Fibroblast of gingiva (primary cell): ENCODE results near the gene BCAS3.

ENCODE experiments used
- DNase-seq: peaks from one replicate; pipeline ENCODE4 v3.0.0-alpha.2; 2011; ENCODE audit warnings: low read depth

The BCAS3 gene

DNA sequence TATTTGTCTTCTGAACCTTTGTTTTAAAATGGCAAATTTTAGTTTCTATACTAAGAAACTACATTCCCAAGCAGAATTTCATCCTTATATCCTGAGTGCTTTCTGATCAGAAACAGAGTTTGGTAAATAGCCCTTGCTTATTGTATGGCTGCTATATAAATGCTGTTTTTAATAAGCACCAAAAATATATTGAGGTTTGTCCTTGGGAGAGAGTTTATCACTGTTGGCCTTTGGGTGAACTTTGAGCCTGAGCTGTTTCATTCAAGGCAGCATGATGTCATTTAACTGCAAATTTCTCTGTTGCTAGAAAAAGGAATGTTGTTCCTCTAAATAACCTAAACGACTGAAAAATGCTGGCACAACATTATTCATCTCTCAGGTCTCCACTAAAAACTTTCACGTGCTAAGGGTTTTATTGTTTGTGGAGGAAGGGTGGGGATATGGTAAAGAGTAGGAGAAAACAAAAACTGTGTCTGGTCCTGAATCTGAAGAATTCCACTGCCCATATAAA lies 387.7 kb downstream of the BCAS3 start:
- no peak for DNase-seq

DNA sequence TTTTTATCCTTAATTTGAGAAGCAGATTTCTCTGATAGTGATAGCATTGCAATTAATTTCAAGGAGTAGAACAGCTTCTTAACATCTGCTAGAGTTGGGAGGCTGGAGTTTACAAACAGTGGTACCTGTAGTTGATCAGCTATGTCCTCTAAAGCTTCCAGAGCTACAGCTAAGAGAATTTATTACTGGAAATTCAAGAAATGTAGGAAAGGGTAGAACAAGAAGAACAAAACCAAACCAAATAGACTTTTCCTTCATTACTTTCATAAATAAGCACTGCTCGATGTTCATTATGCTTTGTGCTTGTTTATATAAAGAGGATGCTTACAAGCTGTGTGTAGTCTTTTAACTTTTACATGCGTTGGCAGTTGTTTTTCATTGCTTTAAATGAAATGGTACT lies 388.4 kb downstream of the BCAS3 start:
- DNase-seq: no peak

DNA sequence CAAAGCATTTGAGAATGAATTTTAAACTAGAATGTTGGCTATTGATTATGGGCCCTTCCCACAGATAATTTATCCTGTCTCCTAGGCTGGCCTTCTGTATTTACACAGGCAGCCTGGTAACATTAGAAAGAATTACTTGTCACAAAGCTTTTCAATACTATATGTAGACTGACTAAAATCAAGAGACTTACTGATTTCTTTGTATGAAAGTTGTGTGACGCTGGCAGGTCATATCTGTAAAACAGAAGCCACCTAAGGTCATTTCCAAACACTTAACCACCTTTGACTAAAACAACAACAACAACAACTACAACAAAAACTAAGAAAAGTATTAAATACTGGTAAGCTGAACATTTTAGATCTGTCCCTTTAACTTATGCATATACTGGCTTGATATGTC lies 393.0 kb downstream of the BCAS3 start:
- no peak for DNase-seq

DNA sequence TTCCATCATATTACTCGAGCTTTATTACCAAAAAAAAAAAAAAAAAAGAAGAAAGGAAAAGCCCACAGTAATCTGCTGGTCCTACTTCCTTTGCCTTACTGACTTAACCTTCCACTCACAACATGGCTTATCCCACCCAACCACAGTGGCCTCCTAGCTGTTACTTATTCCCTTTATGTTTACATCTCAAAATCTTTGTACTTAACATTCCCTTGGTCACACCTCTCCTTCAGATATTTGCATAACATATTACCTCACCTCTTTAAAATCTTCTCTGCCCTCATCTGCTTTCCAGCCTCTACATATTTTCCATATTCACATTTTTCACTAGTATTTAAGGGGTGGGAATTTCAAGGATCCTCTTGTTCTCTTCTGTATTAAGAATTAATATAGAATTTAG lies 395.0 kb downstream of the BCAS3 start:
- no peak for DNase-seq

DNA sequence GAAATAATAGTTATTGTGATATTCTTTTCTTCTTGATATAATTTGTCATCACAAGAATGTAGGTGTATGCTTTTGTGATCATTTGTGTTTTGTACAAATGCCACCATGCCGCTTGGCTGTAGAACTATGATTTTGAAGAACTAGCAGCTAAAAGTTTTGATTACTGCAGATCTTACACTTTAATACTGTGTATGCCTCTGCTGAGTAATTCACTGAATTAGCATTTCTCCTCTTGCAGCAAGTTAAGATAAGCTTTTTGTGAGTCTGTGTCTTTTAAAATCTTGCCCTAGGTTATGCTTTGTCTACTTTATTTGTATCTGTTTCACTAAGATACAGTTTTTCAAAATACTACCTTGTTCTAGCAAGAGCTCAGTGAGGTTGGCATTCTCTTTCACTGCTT lies 395.5 kb downstream of the BCAS3 start:
- no peak for DNase-seq

DNA sequence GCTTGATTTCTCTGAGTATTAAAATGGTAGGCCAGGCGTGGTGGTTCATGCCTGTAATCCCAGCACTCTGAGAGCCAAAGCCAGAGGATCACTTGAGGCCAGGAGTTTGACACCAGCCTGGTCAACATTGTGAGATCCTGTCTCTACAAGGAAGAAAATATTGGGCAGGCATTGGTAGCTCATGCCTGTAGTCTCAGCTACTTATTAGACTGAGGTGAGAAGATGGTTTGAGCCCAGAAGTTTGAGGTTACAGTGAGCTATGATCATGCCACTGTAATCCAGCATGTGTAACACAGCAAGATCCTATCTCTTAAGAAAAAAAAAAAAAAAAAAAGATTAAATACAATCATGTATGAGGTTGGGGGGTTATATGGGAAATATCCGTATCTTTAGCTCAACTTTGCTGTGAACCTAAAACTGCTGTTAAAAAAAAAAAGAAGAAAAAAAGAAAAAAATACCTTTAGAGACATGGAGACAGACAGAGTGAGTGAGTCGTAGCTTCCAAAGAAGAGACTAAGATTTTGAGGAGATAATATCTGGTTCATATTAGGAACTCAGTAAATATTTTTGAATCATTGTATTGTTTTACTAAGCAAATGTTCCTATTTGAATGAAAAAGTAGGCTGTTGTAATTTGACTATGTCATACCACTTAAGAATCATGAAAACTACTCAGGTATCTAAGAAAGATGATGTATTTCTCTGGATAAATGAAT lies 396.3 kb downstream of the BCAS3 start:
- no peak for DNase-seq

DNA sequence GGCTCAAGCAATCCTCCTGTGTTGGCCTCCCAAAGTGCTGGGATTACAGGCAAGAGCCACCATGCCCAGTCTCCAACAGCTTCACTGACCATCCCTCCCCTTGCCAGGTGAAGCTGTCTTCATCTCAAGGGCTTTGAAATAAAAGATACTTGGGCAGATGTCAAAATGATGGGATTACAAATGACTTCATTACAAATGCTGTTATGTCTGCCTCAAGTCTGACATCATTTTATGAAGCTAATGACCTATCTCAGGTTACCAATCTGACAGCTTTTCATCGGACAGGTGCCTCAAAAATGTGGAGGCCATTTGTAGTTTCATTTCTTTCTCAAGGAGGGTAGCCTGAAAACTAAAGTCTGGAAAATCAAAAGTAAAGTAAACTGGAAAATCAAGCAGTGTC lies 398.3 kb downstream of the BCAS3 start:
- DNase-seq: no peak

DNA sequence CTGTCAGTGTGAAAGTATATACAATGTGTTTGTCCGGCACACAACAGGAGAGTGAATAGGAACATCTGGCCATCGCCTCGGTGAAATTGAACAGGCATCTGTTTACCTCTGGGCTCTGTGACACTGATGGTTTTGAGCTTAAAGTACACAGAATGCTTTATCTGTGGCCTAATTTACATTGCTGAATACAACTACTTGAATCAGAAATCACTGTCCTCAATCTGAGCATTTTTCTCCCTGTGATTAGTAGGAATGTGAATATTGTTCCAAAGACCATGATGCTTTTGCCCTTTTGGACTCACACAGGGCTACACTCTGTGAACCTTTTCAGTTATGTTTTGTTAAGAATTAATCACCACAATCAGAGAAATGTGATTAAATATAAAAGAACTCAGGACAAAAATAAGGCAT lies 399.0 kb downstream of the BCAS3 start:
- peak; percentile 64 for DNase-seq

DNA sequence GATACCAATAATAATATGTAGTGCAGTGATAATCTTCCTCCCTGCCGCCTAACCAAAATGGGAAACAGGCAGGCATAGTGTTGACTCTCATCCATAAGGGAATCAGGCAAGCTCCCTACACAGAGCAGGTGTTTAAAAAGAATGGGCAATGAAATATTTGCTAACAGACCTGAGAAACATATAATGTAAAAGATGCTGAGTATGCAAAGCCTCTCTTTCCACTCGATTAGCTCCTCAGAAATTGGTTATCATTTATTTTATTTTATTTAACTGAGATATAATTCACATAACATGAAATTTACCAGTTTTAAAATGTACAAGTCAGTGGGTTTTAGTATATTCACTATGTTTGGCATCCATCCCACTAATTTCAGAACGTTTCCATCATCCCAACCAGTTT lies 404.3 kb downstream of the BCAS3 start:
- no peak for DNase-seq

DNA sequence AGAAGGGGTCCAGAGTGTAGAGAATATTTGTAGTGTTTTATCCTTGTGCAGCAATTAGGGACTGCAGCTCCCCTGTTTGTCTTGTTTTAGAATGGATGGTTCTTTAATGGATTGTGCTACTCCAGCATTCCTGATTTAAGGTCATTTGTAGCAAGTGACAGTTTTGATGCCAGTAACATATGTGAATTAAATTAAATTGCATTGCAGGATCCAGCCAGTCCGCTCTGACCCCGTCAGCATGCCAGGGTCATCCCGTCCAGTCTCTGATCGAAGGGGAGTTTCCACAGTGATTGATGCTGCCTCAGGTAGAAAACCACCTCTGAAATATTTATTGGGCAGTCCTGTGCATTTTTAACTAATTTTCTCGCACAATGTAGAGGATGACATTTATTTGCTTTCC lies 406.6 kb downstream of the BCAS3 start:
- no peak for DNase-seq

DNA sequence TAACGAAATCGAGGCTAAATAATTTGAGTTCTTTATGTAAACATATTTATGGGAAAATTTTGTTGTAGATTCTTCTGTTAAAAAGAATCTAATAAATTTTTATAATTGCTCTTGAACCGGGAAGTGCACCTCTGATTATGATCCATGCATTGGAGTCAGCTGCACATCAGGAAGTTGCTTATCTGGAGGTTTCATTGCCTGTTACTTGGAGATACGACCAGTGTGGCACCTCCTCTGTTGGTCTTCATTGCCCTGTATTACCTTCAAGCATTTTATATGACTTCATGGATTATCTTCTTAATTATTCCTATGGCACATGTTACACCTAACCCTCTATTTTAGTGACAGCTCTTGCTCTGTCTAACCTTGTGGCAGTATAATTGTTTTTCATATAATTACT lies 409.4 kb downstream of the BCAS3 start:
- DNase-seq: no peak

DNA sequence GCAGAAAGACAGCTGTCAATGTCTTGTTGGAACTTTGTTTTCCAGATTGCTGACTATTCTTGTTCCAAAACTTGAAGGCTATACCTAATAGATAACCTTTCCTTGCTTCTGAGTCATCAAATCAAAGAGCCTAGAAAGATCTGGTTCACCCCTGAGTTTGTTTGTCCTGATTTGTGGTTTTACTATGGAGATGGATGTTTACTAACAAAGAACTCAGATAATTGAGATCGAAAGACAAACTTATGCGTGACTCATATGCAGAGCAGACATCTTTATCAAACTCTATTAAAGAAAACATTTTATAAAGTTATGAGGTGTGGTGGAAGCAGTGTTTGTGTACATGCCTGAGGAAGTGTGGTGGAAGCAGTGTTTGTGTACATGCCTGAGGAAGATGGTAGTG lies 410.9 kb downstream of the BCAS3 start:
- no peak for DNase-seq

DNA sequence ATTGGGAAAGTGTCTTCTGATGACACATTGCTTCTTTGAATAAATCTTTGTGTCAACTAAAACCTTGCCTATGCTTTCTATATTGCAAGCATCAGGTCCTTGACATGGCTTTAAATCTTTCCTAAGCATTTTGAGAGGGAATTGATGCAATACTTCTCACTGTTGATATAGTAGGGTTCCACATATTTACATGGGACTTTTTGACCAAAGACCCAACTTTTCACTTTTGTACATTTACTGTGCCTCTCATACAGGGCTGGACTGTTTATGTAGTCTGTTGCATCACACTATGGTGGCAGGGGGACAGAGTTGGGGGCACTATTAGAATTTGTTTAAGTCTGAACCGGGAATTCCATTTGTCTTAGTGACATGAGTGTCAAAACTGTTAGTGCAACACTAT lies 413.4 kb downstream of the BCAS3 start:
- no peak for DNase-seq

DNA sequence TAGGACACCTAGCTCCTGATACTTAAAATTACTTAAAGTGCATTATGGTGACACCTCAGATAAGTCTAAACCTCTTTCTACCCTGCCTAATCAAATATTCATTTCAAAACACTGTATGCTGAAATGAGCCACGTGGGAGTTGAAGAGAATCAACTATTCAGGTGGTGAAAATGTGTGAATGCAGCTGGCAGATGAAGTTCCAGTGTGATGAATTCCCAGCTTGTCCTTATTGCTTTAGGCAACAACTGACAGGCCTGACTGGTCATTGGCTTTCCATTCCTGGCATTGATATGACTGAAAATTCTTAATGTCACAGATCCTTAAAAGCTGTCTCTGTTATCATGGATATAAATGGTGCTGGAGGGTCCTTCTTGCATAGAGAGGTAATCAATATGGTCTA lies 420.1 kb downstream of the BCAS3 start:
- DNase-seq: no peak

DNA sequence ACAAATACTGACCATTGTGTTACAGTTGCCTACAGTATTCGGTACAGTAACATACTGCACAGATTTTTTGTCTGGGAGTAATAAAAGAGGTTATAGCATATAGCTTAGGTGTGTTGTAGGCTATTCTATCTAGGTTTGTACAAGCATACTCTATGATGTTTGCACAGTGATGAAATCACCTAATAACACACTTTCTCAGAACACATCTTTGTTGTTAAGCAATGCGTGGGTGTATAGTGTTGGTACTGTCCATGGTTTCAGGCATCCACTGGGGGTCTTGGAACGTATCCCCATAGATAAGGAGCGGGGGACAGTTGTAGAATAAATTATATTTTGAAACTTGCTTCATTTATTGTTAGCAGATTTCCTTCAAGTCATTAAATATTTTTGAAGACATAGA lies 428.7 kb downstream of the BCAS3 start:
- DNase-seq: no peak

DNA sequence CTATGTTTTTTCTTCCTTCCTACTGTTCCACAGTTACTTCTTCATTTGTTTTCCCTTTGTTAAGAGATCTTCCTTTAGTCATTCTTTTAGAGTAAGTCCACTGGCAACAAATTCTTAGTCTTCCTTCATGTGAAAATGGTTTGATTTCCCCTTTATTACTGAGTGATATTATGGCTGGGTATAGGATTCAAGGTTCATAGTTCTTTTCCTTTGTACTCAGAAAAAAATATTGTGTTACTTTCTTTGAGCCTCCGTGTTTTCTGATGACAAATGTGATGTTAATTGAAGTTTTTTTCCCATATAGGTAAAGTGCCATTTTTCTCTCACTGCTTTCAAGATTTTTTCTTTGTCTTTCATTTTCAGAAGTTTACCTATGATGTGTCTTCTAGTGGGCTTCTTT lies 438.9 kb downstream of the BCAS3 start:
- DNase-seq: no peak

DNA sequence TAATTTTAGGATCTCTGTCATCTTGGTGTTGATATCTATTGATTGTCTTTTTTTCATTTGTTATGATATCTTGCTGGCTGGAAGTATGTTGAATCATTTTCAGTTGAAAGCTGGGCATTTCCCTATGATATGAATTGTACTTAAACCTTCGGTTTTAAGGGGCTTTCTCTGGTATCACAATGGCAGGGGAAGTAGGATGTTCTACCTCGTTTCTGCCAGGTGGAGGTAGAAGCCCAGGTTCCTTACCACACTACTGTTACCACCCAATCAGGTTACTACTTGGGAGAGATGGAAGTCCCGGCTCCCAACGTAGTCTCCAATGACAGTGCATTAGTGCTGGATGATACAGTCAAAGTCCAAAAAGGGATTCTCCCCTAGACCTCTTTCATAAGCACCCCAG lies 440.3 kb downstream of the BCAS3 start:
- DNase-seq: no peak

DNA sequence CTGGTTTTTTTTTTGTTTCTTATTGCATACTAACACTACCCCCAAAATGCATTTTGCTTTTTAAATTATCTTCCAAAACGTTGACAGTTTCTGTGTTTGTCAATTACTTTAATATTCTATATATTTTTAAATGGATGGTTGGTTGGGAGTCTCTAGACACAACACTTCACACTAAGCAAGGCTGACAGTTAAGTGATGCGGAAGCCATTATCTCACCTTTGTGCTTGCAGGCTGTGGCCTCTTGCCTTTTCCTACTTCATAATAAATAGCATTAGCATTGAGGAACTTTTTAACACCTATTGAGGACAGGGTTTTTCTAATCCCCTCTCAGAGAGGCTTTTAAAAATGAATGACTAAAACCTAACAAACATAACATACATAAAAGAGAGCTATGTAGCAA lies 441.2 kb downstream of the BCAS3 start:
- DNase-seq: no peak

DNA sequence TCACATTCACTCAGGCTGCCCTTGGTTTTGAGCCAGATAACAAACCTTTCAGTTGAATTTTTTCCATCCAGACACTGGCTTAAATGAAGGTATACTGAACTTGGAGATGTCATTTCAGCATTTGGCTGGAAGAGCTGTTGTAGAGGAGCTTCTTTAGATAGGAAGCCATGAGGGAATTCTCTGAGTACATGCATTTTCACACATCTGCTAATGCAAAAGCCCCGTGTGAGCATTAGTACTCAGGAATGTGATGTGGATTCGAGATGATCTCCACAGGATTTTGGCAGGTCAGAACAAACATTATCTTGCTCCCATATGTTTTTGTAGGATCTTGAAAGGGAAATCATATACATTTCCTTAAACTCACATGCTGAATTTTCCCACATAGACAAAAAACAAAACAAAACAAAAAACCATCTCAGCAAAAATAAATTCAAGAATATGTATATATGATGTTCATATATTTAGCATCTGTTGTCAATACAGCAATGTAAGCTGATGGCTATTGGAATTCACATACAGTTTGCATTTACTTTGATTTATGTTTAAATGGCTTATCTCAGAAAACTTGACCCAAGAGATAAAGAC lies 444.8 kb downstream of the BCAS3 start:
- no peak for DNase-seq

DNA sequence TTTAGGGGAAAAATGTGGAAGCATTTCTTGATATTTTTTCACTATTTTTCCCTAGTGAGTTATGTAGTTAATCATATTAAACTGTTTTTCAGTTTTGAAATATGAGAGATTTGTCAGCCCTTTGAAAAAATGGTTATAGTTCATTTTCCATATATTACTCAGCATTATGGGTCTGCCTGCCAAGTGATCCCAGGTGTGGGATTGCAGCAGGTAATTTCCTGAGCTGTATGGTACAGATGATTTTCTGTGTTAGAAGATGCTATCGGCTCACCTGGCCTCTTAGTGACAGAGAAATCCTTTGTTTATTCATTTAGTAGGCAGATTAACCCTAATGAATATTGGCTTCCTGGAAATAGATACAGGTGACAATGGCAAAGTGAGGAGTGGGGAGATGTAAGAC lies 446.9 kb downstream of the BCAS3 start:
- DNase-seq: no peak

DNA sequence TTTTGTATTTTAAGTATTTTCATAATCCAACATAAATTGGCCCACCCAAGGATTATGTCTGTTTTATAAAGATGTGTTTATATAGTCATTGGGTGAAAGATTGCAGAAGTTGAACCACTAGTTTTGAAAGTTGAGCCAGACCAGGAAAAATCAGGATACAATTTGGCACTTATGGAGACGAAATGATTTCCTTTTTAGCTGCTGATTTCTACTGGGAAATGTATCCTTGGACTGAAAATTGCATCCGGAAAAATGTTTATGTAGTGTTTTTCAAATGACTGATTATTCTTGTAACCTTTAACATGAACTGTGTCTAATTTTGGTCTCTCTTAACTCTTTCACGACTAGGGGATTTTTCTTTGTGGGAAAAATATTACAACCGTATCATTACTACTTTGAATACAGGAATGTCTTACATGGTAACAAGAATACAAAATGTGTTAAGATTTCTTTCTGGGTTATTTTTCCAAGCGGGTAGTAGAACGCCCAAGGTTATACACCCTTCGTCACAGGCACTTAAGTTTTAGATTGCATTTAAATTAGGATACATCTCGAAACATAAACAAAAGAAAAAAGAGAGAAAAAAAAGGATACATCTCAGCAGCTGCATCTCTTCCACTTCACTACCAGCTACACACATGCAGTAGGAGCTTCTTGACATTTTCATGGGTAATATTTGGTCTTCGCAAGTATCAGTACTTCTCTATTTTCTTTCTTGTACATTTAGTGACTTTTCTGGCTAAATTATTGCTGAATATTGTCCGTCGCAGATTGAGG lies 449.0 kb downstream of the BCAS3 start:
- no peak for DNase-seq

DNA sequence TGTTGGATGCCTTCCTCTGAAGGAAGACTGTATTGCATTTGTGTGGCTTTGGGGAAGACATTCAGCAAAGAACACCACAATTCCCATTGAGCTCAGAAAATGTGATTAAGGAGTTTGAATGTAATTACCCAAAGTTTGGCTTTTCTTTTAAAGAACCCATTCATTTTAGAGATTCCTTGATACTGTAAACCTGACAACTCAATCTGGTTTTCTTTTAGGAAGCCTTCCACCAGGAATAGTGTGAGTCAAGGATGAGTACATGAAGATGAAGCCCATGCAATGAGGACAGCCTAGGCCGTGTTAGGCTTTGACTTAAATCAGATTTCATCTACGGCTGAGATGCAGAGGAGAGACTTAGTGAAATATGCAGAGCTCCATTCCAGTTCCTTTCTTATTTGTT lies 450.3 kb downstream of the BCAS3 start:
- DNase-seq: peak; percentile 4

DNA sequence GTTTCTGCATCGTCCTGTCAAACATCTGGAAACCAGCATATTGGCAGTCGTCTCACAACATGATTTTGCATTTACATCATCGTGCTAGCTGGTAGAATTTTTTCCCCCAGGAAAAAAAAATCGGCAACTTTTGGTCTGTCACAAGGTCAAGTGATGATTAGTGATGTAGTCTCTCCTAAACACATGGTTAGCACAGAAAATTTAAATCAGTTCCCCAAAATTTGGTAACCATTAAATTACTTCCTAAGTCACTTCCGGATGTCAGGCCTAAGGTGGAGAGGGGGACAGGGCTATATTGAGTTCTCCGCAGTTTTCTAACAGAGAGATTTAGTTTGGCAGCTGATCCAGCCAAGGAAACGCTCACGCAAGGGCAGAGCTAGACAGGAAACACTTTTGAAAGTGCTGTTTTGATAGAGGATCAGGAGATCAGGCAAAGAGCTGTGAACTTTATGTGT lies 451.0 kb downstream of the BCAS3 start:
- DNase-seq: peak; percentile 65
